ENCODE results near the gene MGMT.

Gene MGMT

DNA sequence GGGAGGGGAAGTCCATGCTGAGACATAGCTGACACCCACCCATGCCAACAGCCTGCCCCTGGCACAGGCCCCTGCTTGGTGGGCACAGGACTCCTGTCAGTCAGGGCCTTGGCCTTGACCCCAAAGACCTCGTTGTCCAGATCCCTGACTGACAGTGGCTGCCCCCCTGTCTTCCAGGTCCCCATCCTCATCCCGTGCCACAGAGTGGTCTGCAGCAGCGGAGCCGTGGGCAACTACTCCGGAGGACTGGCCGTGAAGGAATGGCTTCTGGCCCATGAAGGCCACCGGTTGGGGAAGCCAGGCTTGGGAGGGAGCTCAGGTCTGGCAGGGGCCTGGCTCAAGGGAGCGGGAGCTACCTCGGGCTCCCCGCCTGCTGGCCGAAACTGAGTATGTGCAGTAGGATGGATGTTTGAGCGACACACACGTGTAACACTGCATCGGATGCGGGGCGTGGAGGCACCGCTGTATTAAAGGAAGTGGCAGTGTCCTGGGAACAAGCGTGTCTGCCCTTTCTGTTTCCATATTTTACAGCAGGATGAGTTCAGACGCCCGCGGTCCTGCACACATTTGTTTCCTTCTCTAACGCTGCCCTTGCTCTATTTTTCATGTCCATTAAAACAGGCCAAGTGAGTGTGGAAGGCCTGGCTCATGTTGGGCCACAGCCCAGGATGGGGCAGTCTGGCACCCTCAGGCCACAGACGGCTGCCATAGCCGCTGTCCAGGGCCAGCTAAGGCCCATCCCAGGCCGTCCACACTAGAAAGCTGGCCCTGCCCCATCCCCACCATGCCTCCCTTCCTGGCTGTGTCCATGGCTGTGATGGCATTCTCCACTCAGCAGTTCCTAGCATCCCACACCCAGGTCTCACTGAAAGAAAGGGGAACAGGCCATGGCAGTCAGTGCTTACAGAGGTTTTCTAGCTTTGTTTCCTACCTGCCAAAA lies 299.8 kb downstream of the MGMT start:
- no peaks in the 10 kb centered on the region for H3K36me3 ChIP-seq (ENCODE audit: insufficient read depth, low read length)

DNA sequence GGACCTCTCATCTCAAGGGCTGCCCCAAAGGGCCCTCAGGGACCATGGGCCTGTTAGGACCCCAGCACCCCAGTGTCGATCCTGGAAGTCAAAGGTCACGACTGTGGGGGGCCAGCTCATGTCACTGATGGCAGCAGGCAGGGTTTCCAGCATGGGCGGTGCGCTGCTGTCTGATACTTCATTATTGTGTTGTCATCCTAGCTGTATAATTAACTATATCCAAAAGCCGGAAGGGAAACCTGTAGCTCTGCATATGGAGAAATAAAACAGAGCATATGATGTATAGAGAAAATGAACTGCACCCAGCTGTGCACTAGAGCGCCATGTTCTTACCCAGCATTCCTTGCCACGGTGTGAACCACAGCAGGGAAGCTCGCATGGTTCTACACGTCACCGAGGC lies 300.7 kb downstream of the MGMT start:
- Histone ChIP-seq H3K9me3 (ENCODE audit: control insufficient read depth, insufficient read depth, low read length) (no peaks in the 10 kb centered on the region), H3K36me3 (ENCODE audit: insufficient read depth, low read length) (no peaks in the 10 kb centered on the region), H3K9ac (ENCODE audit: low read depth, low read length) (no peak overlapping the region), H3K4me1 (ENCODE audit: insufficient read depth, low read length) (no peaks in the 10 kb centered on the region)

More for the DNA sequence above, 299.8 kb downstream of the MGMT start:
- Histone ChIP-seq H3K9me3 (ENCODE audit: control insufficient read depth, insufficient read depth, low read length) (no peaks in the 10 kb centered on the region), H3K4me1 (ENCODE audit: insufficient read depth, low read length) (no peaks in the 10 kb centered on the region), H3K9ac (ENCODE audit: low read depth, low read length) (no peak overlapping the region)

DNA sequence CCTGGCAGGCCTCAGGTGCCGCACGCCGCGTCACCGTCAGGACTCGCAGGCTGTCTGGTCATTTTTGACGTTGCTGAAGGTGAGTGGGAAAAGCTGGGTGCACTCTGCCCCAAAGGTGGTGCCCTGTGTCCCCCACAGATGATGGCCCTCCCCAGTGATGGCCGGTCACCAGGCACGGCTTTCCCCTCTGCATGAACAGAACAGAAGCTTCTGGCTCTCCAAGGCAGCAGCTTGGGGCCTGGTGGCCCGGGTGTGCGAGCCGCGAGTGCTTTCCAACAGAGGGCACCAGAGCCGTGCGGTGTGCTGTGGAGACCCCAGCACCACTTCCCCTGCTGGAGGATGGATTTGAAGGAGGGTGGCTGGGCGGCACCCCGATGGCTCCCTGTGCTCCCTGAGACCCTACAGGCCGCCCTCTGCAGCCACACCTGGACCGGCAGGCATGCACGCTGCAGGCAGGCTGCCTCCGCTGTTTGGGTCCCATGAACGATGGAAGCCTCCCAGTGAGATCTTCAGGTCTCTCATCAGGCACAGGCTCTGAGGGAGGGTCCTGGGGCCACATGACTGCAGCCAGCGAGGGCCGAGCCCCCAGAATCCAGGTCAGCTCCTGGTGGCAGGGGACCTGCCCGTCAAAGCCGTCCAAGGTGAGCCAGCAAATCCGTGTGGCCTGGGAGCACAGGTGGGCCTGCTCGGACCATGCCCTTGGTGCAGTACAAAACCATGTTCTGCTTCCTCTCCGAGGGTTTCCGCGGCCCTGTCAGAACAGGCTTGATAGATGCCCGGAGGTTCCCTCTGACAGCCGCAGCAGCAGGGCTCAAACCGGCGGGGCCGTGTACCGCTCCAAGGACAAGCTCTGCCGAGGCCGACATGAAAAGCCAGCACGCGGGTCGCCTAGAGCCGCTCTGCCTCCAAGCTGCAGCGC lies 301.7 kb downstream of the MGMT start:
- H3K4me1 ChIP-seq (ENCODE audit: insufficient read depth, low read length), result no peaks in the 10 kb centered on the region
- H3K36me3 ChIP-seq (ENCODE audit: insufficient read depth, low read length), result no peaks in the 10 kb centered on the region
- no peaks in the 10 kb centered on the region for H3K9me3 ChIP-seq (ENCODE audit: control insufficient read depth, insufficient read depth, low read length)
- no peak overlapping the region for H3K9ac ChIP-seq (ENCODE audit: low read depth, low read length)

DNA sequence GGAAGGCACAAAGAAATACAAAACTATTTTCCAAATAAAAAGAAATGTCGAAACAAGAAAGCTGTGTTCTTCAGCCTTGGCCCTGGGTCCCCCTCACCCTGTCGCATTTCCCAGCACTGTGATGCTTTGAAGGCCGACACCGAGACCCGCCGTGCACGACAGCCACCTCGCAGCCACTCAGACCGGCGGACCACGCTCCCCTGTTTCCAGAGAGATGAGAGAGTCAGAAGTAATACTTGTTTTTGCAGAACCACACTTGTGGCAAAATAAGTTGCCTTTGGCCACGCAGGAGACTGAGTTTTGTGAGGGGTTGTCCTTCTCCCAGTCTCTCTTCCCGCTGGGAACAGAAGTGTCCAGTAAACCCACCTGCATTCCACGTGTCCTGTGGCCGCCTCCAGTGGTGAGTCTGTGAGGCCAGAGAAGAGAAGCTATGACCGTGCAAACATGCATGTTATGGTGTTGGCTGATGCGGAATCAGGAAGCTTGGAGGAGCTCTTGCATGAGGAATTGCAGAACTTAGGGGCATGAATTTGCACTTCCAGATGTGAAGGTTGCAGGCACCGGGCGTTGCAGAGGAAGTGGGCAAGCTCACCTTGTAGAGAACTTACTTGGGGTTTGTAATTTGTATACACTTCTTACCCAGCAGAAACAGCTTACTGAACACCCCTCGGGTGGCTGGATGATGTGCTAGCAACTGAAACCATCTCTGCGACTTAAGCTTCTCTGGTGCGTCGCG lies 302.5 kb downstream of the MGMT start:
- no peaks in the 10 kb centered on the region for H3K36me3 ChIP-seq (ENCODE audit: insufficient read depth, low read length)
- H3K9ac ChIP-seq (ENCODE audit: low read depth, low read length), result no peak overlapping the region
- H3K9me3 ChIP-seq (ENCODE audit: control insufficient read depth, insufficient read depth, low read length), result no peaks in the 10 kb centered on the region
- H3K4me1 ChIP-seq (ENCODE audit: insufficient read depth, low read length), result no peaks in the 10 kb centered on the region

GRCh38 chr10:129770286-129770685 lies 303.2 kb downstream of the MGMT start:
- no peaks in the 10 kb centered on the region for H3K4me1 ChIP-seq (ENCODE audit: insufficient read depth, low read length)
- no peaks in the 10 kb centered on the region for H3K36me3 ChIP-seq (ENCODE audit: insufficient read depth, low read length)
- no peaks in the 10 kb centered on the region for H3K9me3 ChIP-seq (ENCODE audit: control insufficient read depth, insufficient read depth, low read length)
- H3K9ac ChIP-seq (ENCODE audit: low read depth, low read length), result no peak overlapping the region

DNA sequence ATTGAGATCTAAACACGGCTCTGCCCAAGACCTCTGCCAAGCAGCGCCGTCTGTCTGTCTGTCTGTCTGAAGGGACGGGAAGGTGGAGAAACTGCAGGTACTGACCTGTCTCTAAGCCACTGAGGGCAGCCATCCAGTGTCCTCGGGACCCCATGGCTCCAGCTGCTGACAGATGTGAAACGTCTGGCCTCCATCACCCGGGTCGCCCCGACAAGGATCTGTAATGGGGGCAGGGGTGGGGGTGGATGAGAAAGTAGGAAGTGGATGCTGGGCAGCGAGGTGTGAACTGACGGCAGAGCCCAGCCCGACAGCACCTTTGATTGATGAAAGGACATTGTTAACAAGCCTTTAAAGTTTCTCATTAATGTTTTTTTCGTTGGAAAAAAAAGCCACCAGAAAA lies 304.0 kb downstream of the MGMT start:
- Histone ChIP-seq H3K9ac (ENCODE audit: low read depth, low read length) (no peak overlapping the region), H3K36me3 (ENCODE audit: insufficient read depth, low read length) (no peaks in the 10 kb centered on the region), H3K9me3 (ENCODE audit: control insufficient read depth, insufficient read depth, low read length) (no peaks in the 10 kb centered on the region), H3K4me1 (ENCODE audit: insufficient read depth, low read length) (no peaks in the 10 kb centered on the region)

- H3K4me1 ChIP-seq (ENCODE audit: insufficient read depth, low read length), result no peaks in the 10 kb centered on the region
- H3K36me3 ChIP-seq (ENCODE audit: insufficient read depth, low read length), result no peaks in the 10 kb centered on the region
- H3K9me3 ChIP-seq (ENCODE audit: control insufficient read depth, insufficient read depth, low read length), result no peaks in the 10 kb centered on the region
- H3K9ac ChIP-seq (ENCODE audit: low read depth, low read length), result no peak overlapping the region
Observed at GRCh38 chr10:129771576-129771975, 304.5 kb downstream of the MGMT start.

DNA sequence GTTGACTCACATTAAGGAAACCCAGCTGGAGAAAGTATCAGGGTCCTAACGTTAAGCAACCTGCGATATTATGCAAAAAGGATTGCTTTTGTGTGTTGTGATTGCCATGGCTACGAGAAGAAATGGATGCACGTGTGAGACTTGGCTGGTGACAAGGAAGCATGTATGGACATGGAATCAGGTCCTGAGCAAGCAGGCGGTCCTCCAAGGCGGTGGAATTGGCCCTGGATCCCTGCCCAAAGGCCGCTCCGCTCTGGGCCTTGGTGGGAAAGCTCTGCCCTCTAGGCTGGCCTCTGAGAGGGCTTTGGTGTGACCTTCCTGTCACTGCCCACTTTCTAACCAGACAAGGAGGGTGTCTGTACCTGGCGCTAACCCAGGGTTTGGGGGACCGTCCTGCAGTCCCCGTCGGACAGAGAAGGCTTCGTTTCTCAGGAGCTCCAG lies 305.0 kb downstream of the MGMT start:
- no peak overlapping the region for H3K9ac ChIP-seq (ENCODE audit: low read depth, low read length)
- no peaks in the 10 kb centered on the region for H3K9me3 ChIP-seq (ENCODE audit: control insufficient read depth, insufficient read depth, low read length)
- no peaks in the 10 kb centered on the region for H3K36me3 ChIP-seq (ENCODE audit: insufficient read depth, low read length)
- no peaks in the 10 kb centered on the region for H3K4me1 ChIP-seq (ENCODE audit: insufficient read depth, low read length)

- H3K4me1 ChIP-seq (ENCODE audit: insufficient read depth, low read length), result no peaks in the 10 kb centered on the region
- no peaks in the 10 kb centered on the region for H3K9me3 ChIP-seq (ENCODE audit: control insufficient read depth, insufficient read depth, low read length)
- H3K36me3 ChIP-seq (ENCODE audit: insufficient read depth, low read length), result no peaks in the 10 kb centered on the region
- no peak overlapping the region for H3K9ac ChIP-seq (ENCODE audit: low read depth, low read length)
Observed at GRCh38 chr10:129772468-129773358, 305.7 kb downstream of the MGMT start.

DNA sequence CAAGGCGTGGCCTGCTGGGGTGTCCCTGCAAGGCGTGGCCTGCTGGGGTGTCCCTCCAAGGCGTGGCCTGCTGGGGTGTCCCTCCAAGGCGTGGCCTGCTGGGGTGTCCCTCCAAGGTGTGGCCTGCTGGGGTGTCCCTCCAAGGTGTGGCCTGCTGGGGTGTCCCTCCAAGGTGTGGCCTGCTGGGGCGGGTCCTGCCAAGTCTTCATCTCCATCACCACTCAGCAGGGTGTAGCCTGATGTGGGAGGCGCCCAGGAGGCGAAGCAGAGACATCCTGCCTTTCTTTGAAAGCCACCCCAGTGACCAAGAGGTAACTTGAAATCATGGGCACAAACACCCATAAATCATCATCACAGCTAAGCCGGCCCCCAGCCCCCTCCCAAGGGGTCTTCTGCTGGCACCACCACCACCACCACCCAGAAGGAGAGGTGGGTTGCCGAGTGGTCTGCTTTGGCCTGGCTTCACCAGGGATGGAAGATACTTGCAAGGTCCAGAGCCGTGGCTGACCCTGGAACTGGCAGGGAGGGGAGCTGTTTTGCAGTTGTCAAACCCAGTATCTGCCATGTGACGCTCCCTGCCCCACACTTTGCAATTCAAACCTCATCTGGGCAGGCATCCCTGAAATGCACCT lies 306.4 kb downstream of the MGMT start:
- no peaks in the 10 kb centered on the region for H3K9me3 ChIP-seq (ENCODE audit: control insufficient read depth, insufficient read depth, low read length)
- no peaks in the 10 kb centered on the region for H3K36me3 ChIP-seq (ENCODE audit: insufficient read depth, low read length)
- H3K4me1 ChIP-seq (ENCODE audit: insufficient read depth, low read length), result no peaks in the 10 kb centered on the region

DNA sequence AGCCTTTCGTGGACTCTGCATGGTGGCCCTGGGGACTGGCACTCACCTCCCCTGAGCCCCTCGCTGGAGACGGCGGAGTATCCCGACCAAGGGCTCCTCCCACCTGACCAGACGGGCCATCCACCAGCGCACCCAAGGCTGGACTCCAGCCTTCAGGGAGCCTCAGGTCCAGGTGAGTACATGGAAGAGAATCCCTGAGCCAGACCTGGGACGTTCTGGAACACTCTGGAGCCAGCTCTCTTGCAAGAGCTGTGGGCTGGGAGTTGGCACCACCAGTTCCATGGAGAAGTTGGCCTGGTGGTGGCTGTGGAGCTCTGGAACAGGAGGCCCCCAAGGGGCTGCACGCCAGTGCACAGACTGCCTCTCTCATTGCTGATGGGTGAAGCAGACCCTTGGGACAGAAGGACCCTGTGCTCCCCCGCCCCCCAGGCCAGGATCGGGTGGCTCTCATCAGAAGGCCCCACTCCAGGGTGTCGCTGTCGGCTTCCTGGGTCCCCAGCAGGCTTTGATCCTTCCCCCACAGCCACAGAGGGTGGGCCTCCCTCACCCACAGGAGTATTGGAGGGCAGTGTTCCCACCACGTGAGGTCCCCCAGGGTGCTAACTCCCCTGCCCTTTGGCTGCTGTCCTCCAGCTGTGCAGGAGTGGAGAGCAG lies 307.2 kb downstream of the MGMT start:
- H3K9ac ChIP-seq (ENCODE audit: low read depth, low read length), result no peak overlapping the region
- no peaks in the 10 kb centered on the region for H3K36me3 ChIP-seq (ENCODE audit: insufficient read depth, low read length)
- H3K9me3 ChIP-seq (ENCODE audit: control insufficient read depth, insufficient read depth, low read length), result no peaks in the 10 kb centered on the region
- no peaks in the 10 kb centered on the region for H3K4me1 ChIP-seq (ENCODE audit: insufficient read depth, low read length)

More for the DNA sequence above, 306.4 kb downstream of the MGMT start:
- no peak overlapping the region for H3K9ac ChIP-seq (ENCODE audit: low read depth, low read length)

DNA sequence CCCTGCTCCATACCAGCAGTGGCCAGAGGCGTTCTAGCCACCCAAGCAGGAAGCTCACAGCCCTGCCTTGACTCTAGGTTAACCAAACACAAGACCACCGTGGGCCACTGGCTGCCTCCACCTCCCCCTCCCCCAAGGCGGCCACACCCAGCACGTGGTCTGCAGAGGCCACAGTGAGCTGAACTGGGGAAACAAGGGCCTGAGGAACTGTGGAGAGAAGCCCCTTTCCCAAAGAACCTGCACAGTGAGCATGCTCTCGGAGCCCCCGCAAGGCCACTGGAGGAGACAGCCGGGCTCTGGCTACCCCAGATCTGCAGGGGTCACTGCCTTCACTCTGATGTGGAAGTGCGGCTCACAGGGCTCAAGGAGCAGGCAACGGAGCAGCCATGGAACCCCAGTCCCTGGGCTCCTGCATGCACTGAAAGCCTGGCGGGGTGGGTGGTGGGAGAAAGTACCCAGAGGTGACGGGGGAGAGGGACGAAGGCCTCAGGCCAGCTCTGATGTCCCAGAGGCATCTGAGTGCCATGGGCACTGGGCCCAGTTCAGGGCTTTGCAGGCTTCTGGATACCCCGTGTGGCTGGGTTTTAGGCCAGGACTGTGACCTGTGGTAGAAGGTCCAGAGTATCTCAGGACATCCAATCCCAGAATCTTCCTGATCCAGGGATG lies 307.8 kb downstream of the MGMT start:
- Histone ChIP-seq H3K9ac (ENCODE audit: low read depth, low read length) (no peak overlapping the region), H3K4me1 (ENCODE audit: insufficient read depth, low read length) (no peaks in the 10 kb centered on the region), H3K36me3 (ENCODE audit: insufficient read depth, low read length) (no peaks in the 10 kb centered on the region), H3K9me3 (ENCODE audit: control insufficient read depth, insufficient read depth, low read length) (no peaks in the 10 kb centered on the region)
